ENCODE results near the gene PTPN12. TPM values are rescaled to one million over a fixed set of nuclear protein-coding genes. Genes with fewer than 3 reads are reported as not detected.
"Not testable (repeated sequence)": the region's sequence is repeated elsewhere in the genome, so short reads cannot be mapped to it uniquely, and the experiment has no call there.

The PTPN12 gene
- total RNA-seq, 2 donors from 2014 or later, result 70.5 to 173 TPM

GRCh38 chr7:77538281-77539212 lies 1.5 kb downstream of the PTPN12 start:
- DNase-seq (ENCODE audit: low spot score) (peak; percentile 80), ATAC-seq (ENCODE audit: insufficient number of reproducible peaks, low FRiP score, low read depth) (peak; percentile 25)
- Histone ChIP-seq H3K27me3 (replicated peaks; ENCODE audit: insufficient read depth) (no peaks in the 10 kb centered on the region), H3K4me3 (peak overlapping the region; percentile 86), H3K36me3 (no peaks in the 10 kb centered on the region), H3K27ac (peak overlapping the region; percentile 90 to 92), H3K4me1 (ENCODE audit: control insufficient read depth in 1 of 2, low read depth in 2 of 2) (peaks cover 30 to 37% of the 10 kb centered on the region in 2 donors), H3K9me3 (no peaks in the 10 kb centered on the region)
- TF ChIP-seq CTCF (IDR thresholded peaks at IDR 0.05), result no peak

DNA sequence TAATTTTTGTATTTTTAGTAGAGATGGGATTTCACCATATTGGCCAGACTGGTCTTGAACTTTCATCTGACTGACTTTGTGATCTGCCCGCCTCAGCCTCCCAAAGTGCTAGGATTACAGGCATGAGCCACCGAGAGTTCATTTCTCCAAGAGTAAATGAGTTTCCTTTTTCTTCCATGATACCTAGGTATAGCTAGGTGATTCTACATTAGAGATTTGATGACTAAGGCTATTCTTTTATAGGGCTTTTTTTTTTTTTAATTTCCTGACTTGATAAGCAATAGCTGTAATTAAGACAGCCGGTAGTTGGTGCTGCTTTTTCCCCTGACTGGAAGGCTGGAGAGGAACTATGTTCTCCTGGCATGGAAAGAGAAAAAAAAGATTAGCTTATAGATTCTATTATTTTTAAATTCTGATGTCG lies 3.3 kb downstream of the PTPN12 start:
- no peak overlapping the region for H3K27ac ChIP-seq
- no peak overlapping the region for H3K4me3 ChIP-seq
- H3K4me1 ChIP-seq (ENCODE audit: control insufficient read depth in 1 of 2, low read depth in 2 of 2), result peaks cover 30 to 44% of the 10 kb centered on the region in 2 donors

GRCh38 chr7:77540993-77541392 lies 3.9 kb downstream of the PTPN12 start:
- peaks cover 30 to 44% of the 10 kb centered on the region in 2 donors for H3K4me1 ChIP-seq (ENCODE audit: control insufficient read depth in 1 of 2, low read depth in 2 of 2)

More for the DNA sequence above, 3.3 kb downstream of the PTPN12 start:
- no peak for ATAC-seq (ENCODE audit: insufficient number of reproducible peaks, low FRiP score, low read depth)
- TF ChIP-seq CTCF (IDR thresholded peaks at IDR 0.05), result no peak
- no peaks in the 10 kb centered on the region for H3K36me3 ChIP-seq
- no peaks in the 10 kb centered on the region for H3K9me3 ChIP-seq
- H3K27me3 ChIP-seq (replicated peaks; ENCODE audit: insufficient read depth), result no peaks in the 10 kb centered on the region
- no peak for DNase-seq (ENCODE audit: low spot score)

GRCh38 chr7:77542409-77542808 lies 5.3 kb downstream of the PTPN12 start:
- Histone ChIP-seq H3K27ac (no peak overlapping the region), H3K36me3 (no peaks in the 10 kb centered on the region), H3K4me1 (ENCODE audit: control insufficient read depth in 1 of 2, low read depth in 2 of 2) (peaks cover 30 to 44% of the 10 kb centered on the region in 2 donors), H3K27me3 (replicated peaks; ENCODE audit: insufficient read depth) (no peaks in the 10 kb centered on the region), H3K9me3 (no peaks in the 10 kb centered on the region), H3K4me3 (no peak overlapping the region)
- DNase-seq (ENCODE audit: low spot score), result no peak
- no peak for ATAC-seq (ENCODE audit: insufficient number of reproducible peaks, low FRiP score, low read depth)
- TF ChIP-seq CTCF (IDR thresholded peaks at IDR 0.05), result no peak

More at GRCh38 chr7:77540993-77541392, 3.9 kb downstream of the PTPN12 start:
- H3K27ac ChIP-seq; DNase-seq (ENCODE audit: low spot score); H3K36me3 ChIP-seq; ATAC-seq (ENCODE audit: insufficient number of reproducible peaks, low FRiP score, low read depth); H3K4me3 ChIP-seq; H3K27me3 ChIP-seq (replicated peaks; ENCODE audit: insufficient read depth); H3K9me3 ChIP-seq: not testable (repeated sequence)

DNA sequence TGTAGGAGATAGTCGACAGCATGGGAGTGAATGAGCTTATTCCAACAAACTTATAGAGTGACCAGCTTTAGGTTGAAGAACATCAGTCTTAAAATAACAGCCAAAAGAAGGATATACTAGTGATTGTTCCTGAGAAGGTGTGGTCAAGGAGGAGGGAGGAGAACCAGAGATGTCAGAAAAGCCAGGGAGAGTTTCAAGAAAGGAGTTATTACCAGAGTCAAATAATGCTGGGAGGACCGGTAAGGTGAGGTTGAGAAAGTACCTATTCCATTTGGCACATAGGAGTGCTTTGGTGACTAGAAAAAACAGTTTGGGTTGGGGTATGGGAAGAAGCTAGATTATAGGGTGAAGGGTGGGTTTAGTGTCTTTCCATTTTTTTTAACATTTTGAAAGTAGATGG lies 5.8 kb downstream of the PTPN12 start:
- DNase-seq (ENCODE audit: low spot score) (no peak), ATAC-seq (ENCODE audit: insufficient number of reproducible peaks, low FRiP score, low read depth) (no peak)
- no peak for TF ChIP-seq CTCF (IDR thresholded peaks at IDR 0.05)
- H3K27me3 ChIP-seq (replicated peaks; ENCODE audit: insufficient read depth), result no peaks in the 10 kb centered on the region
- no peaks in the 10 kb centered on the region for H3K9me3 ChIP-seq
- no peak overlapping the region for H3K4me3 ChIP-seq
- H3K36me3 ChIP-seq, result no peaks in the 10 kb centered on the region
- no peak overlapping the region for H3K27ac ChIP-seq
- H3K4me1 ChIP-seq (ENCODE audit: control insufficient read depth in 1 of 2, low read depth in 2 of 2), result peaks cover 30 to 44% of the 10 kb centered on the region in 2 donors

Data from thoracic aorta (tissue), 2 donors.